GM23338 (cell line): Measurements from ENCODE around the gene PHGDH. TPM values are rescaled to one million over a fixed set of nuclear protein-coding genes. Genes with fewer than 3 reads are reported as not detected.

Experiments
- ATAC-seq: fragments of 200-7000 bp; cut with Tn5 transposase; 3 replicates; pipeline ENCODE4 v1.9.1; 2020
- DNase-seq: peaks from one replicate; pipeline ENCODE4 v3.0.0-alpha.2; 2015; ENCODE audit warnings: low spot score
- H2AFZ ChIP-seq: fragments of 200-600 bp; sonication (generic); 2 replicates; pipeline ENCODE4 v1.8.0; 2016; ENCODE audit warnings: antibody characterized with exemption, mild to moderate bottlenecking, moderate library complexity
- H3F3A ChIP-seq: fragments of 200-600 bp; sonication (generic); replicated peaks from 2 replicates; pipeline ENCODE4 v1.8.0; 2017; ENCODE audit warnings: antibody characterized with exemption, mixed run types, low read depth
- H3K27ac ChIP-seq: fragments of 200-600 bp; sonication (generic); 2 replicates; pipeline ENCODE4 v1.6.1; 2016; ENCODE audit warnings: low read depth
- H3K27me3 ChIP-seq: fragments of 200-600 bp; sonication (generic); 2 replicates; pipeline ENCODE4 v1.8.0; 2016; ENCODE audit warnings: mild to moderate bottlenecking, mixed run types, moderate library complexity; ENCODE audit not compliant: insufficient read depth
- H3K36me3 ChIP-seq: fragments of 200-600 bp; sonication (generic); 2 replicates; pipeline ENCODE4 v1.8.0; 2016; ENCODE audit warnings: mild to moderate bottlenecking; ENCODE audit not compliant: insufficient read depth
- H3K4me1 ChIP-seq: fragments of 200-600 bp; sonication (generic); 2 replicates; pipeline ENCODE4 v1.8.0; 2016; ENCODE audit warnings: mild to moderate bottlenecking, moderate library complexity; ENCODE audit not compliant: insufficient read depth
- H3K4me2 ChIP-seq: fragments of 200-600 bp; sonication (generic); 2 replicates; pipeline ENCODE4 v1.7.1; 2017; ENCODE audit warnings: mixed run types
- H3K4me3 ChIP-seq: fragments of 200-600 bp; sonication (generic); 2 replicates; pipeline ENCODE4 v1.6.1; 2016; ENCODE audit warnings: mixed run types
- H3K79me2 ChIP-seq: fragments of 200-600 bp; sonication (generic); replicated peaks from 2 replicates; pipeline ENCODE4 v1.8.0; 2017; ENCODE audit warnings: mild to moderate bottlenecking; ENCODE audit not compliant: insufficient read depth
- H3K9me2 ChIP-seq: fragments of 200-600 bp; sonication (generic); 2 replicates; pipeline ENCODE4 v1.8.0; 2017; ENCODE audit not compliant: insufficient read depth
- H4K20me1 ChIP-seq: fragments of 200-600 bp; sonication (generic); replicated peaks from 2 replicates; pipeline ENCODE4 v1.8.0; 2017; ENCODE audit warnings: mild to moderate bottlenecking; ENCODE audit not compliant: insufficient read depth
- H3K27ac Mint-ChIP-seq: 2 replicates; pipeline ENCODE4 v1.8.0; 2020; ENCODE audit warnings: inconsistent platforms, mild to moderate bottlenecking, moderate library complexity, mixed read lengths
- H3K27me3 Mint-ChIP-seq: 3 replicates; pipeline ENCODE4 v1.8.0; 2022; ENCODE audit warnings: low read depth, mild to moderate bottlenecking, moderate library complexity, mixed read lengths, inconsistent platforms; ENCODE audit not compliant: insufficient read depth, poor library complexity
- H3K36me3 Mint-ChIP-seq: 3 replicates; pipeline ENCODE4 v1.8.0; 2021; ENCODE audit warnings: low read depth, mild to moderate bottlenecking, inconsistent platforms, moderate library complexity, mixed read lengths
- H3K4me1 Mint-ChIP-seq: 3 replicates; pipeline ENCODE4 v1.8.0; 2020; ENCODE audit warnings: mild to moderate bottlenecking, inconsistent platforms, mixed read lengths
- H3K4me3 Mint-ChIP-seq: 3 replicates; pipeline ENCODE4 v1.8.0; 2021; ENCODE audit warnings: moderate library complexity, mild to moderate bottlenecking, inconsistent platforms, mixed read lengths
- H3K9me3 Mint-ChIP-seq: 3 replicates; pipeline ENCODE4 v1.8.0; 2020; ENCODE audit warnings: moderate library complexity, mild to moderate bottlenecking, inconsistent platforms, mixed read lengths
- CREB1 ChIP-seq: fragments of 250-450 bp; sonication (Bioruptor Pico); IDR thresholded peaks from 2 replicates; pipeline ENCODE4 v1.5.0; 2020; ENCODE audit warnings: low read depth, mild to moderate bottlenecking, moderate library complexity
- CTCF ChIP-seq, 2 experiments: fragments of 200-600 bp in 1 of 2; sonication (generic) in 1 of 2; conservative IDR thresholded peaks; 2 replicates each; pipeline versions ENCODE4 v1.5.1 to v1.6.1; 2016 to 2017; ENCODE audit warnings: antibody characterized with exemption in 2 of 2, low read depth in 2 of 2, mild to moderate bottlenecking in 2 of 2, moderate library complexity in 1 of 2
- ETS1 ChIP-seq: IDR thresholded peaks from 2 replicates; pipeline ENCODE4 v1.6.1; 2016; ENCODE audit warnings: antibody characterized with exemption
- EZH2 ChIP-seq: fragments of 200-600 bp; sonication (generic); IDR thresholded peaks from one replicate; pipeline ENCODE4 v1.8.0; 2017; ENCODE audit warnings: antibody characterized with exemption, mild to moderate bottlenecking, low read depth; ENCODE audit not compliant: unreplicated experiment
- EZH2phosphoT487 ChIP-seq: fragments of 200-600 bp; sonication (generic); IDR thresholded peaks from one replicate; pipeline ENCODE4 v1.8.1; 2018; ENCODE audit warnings: antibody characterized with exemption; ENCODE audit not compliant: unreplicated experiment
- JUNB ChIP-seq: IDR thresholded peaks from one replicate; pipeline ENCODE4 v1.6.1; 2016; ENCODE audit warnings: antibody characterized with exemption; ENCODE audit not compliant: unreplicated experiment
- NANOG ChIP-seq: IDR thresholded peaks from 2 replicates; pipeline ENCODE4 v1.6.1; 2016; ENCODE audit warnings: antibody characterized with exemption, borderline replicate concordance
- POLR2AphosphoS5 ChIP-seq: IDR thresholded peaks from 2 replicates; pipeline ENCODE4 v1.6.1; 2016; ENCODE audit warnings: antibody characterized with exemption, low read depth
- REST ChIP-seq: IDR thresholded peaks from one replicate; pipeline ENCODE4 v1.6.1; 2018; ENCODE audit warnings: antibody characterized with exemption; ENCODE audit not compliant: unreplicated experiment
- STAT1 ChIP-seq: IDR thresholded peaks from one replicate; pipeline ENCODE4 v1.6.1; 2016; ENCODE audit warnings: antibody characterized with exemption; ENCODE audit not compliant: unreplicated experiment
- ZNF114 ChIP-seq: fragments of 250-450 bp; sonication (Bioruptor Pico); IDR thresholded peaks from 2 replicates; pipeline ENCODE4 v1.5.0; 2020; ENCODE audit warnings: mild to moderate bottlenecking, moderate library complexity
- ZNF331 ChIP-seq: fragments of 250-450 bp; sonication (Bioruptor Pico); IDR thresholded peaks from 2 replicates; pipeline ENCODE4 v1.5.0; 2020; ENCODE audit warnings: low read depth, mild to moderate bottlenecking, moderate library complexity
- ZNF462 ChIP-seq: fragments of 250-450 bp; sonication (Bioruptor Pico); IDR thresholded peaks from 2 replicates; pipeline ENCODE4 v1.5.0; 2020; ENCODE audit warnings: mild to moderate bottlenecking, moderate library complexity
- polyA plus RNA-seq: library from polyadenylated mRNA; unstranded; fragments of >200 nt; fragmentation: Nextera tagmentation; extraction: Ambion mirVana; gene quantifications from 2 replicates; pipeline ENCODE4 v1.2.1, GENCODE V29; 2016
- total RNA-seq: library from RNA; depleted of rRNA; stranded (reverse); fragments of >200 nt; shearing (Covaris generic); gene quantifications from 2 replicates; pipeline ENCODE4 v1.2.3, GENCODE V29; 2014

The PHGDH gene
- total and polyA plus RNA-seq, 2 experiments from 2014 or later: 612 to 885 TPM

- no peaks in the 10 kb centered on the region for H3K9me3 Mint-ChIP-seq
- H3K4me1 Mint-ChIP-seq: peaks cover 32% of the 10 kb centered on the region
- no peak for DNase-seq
- H3K27me3 ChIP-seq: no peaks in the 10 kb centered on the region
- no peak for ATAC-seq
- peaks cover 74% of the 10 kb centered on the region for H4K20me1 ChIP-seq
- peak overlapping the region; percentile 23 for H3K27ac Mint-ChIP-seq
- peaks cover 98% of the 10 kb centered on the region for H3K79me2 ChIP-seq
- H3K36me3 Mint-ChIP-seq: peaks cover 100% of the 10 kb centered on the region
- peaks cover 93% of the 10 kb centered on the region for H3K36me3 ChIP-seq
- no peak for TF ChIP-seq ZNF462 (CRISPR knock-in tag)
- no peak for TF ChIP-seq NANOG
- no peak for TF ChIP-seq POLR2AphosphoS5
- TF ChIP-seq CREB1: no peak
- TF ChIP-seq EZH2: no peak
- no peak for TF ChIP-seq CTCF (conservative IDR thresholded peaks at IDR 0.05; ENCODE audit: low read depth in 2 of 2)
- TF ChIP-seq JUNB: no peak
- no peak for TF ChIP-seq ZNF114 (CRISPR knock-in tag)
- TF ChIP-seq REST: no peak
- no peak for TF ChIP-seq STAT1
- TF ChIP-seq EZH2phosphoT487: no peak
- TF ChIP-seq ZNF331 (CRISPR knock-in tag): no peak
- no peak for TF ChIP-seq ETS1
- H3K4me3 ChIP-seq: no peak overlapping the region
- peaks cover 5% of the 10 kb centered on the region for H3K27me3 Mint-ChIP-seq
- peaks cover 28% of the 10 kb centered on the region; the same call in 1 of the 2 replicates for H3F3A ChIP-seq
- no peak overlapping the region for H3K4me2 ChIP-seq
- H3K27ac ChIP-seq: peak overlapping the region; percentile 80; the same call in 1 of the 2 replicates
- H3K4me3 Mint-ChIP-seq: no peak overlapping the region
- H2AFZ ChIP-seq: no peak overlapping the region
- no peaks in the 10 kb centered on the region for H3K9me2 ChIP-seq
- peaks cover 8% of the 10 kb centered on the region; the same call in 1 of the 2 replicates for H3K4me1 ChIP-seq
Observed at GRCh38 chr1:119727991-119728390, 16.3 kb downstream of the PHGDH start.
